Karpas-422 (cell line): ENCODE data around the gene DNASE1L3. TPM values are rescaled to one million over a fixed set of nuclear protein-coding genes. Genes with fewer than 3 reads are reported as not detected.

Experiments used
- DNase-seq: peaks from one replicate; pipeline ENCODE4 v3.0.0-alpha.2; 2015
- H2AFZ ChIP-seq: fragments of 200-600 bp; sonication (generic); 2 replicates; pipeline ENCODE4 v1.6.1; 2014; ENCODE audit warnings: antibody characterized with exemption, low read length, mixed read lengths
- H3K27ac ChIP-seq: fragments of 200-600 bp; sonication (generic); 2 replicates; pipeline ENCODE4 v1.5.1; 2014; ENCODE audit warnings: mild to moderate bottlenecking, low read length, moderate library complexity
- H3K27me3 ChIP-seq: fragments of 200-600 bp; sonication (generic); 2 replicates; pipeline ENCODE4 v1.6.1; 2014; ENCODE audit warnings: low read length, mixed read lengths
- H3K36me3 ChIP-seq: fragments of 200-600 bp; sonication (generic); 2 replicates; pipeline ENCODE4 v1.6.1; 2014; ENCODE audit warnings: low read length, mixed read lengths; ENCODE audit not compliant: insufficient read depth
- H3K4me1 ChIP-seq: fragments of 200-600 bp; sonication (generic); 2 replicates; pipeline ENCODE4 v1.6.1; 2014; ENCODE audit warnings: mild to moderate bottlenecking, low read length, mixed read lengths
- H3K4me2 ChIP-seq: fragments of 200-600 bp; sonication (generic); 2 replicates; pipeline ENCODE4 v1.6.1; 2014; ENCODE audit warnings: low read length, low read depth, mild to moderate bottlenecking; ENCODE audit not compliant: poor library complexity, severe bottlenecking
- H3K4me3 ChIP-seq: fragments of 200-600 bp; sonication (generic); 2 replicates; pipeline ENCODE4 v1.5.1; 2014; ENCODE audit warnings: mild to moderate bottlenecking, antibody characterized with exemption, low read length, mixed read lengths
- H3K79me2 ChIP-seq: fragments of 200-600 bp; sonication (generic); 2 replicates; pipeline ENCODE4 v1.6.1; 2014; ENCODE audit warnings: mild to moderate bottlenecking, low read length, mixed read lengths
- H3K9ac ChIP-seq: fragments of 200-600 bp; sonication (generic); 2 replicates; pipeline ENCODE4 v1.6.0; 2014; ENCODE audit warnings: low read length
- H3K9me2 ChIP-seq: fragments of 200-600 bp; sonication (generic), shearing (Covaris generic); replicated peaks from 2 replicates; pipeline ENCODE4 v1.6.0; 2014; ENCODE audit warnings: mild to moderate bottlenecking, low read length, moderate library complexity; ENCODE audit not compliant: insufficient read depth
- H3K9me3 ChIP-seq: fragments of 300-700, 200-600 bp; sonication (generic); 2 replicates; pipeline ENCODE4 v1.6.1; 2014; ENCODE audit warnings: low read length, mixed read lengths
- H4K20me1 ChIP-seq: fragments of 200-600 bp; sonication (generic); 2 replicates; pipeline ENCODE4 v1.6.1; 2014; ENCODE audit warnings: mild to moderate bottlenecking, antibody characterized with exemption, low read length, low read depth; ENCODE audit not compliant: insufficient read depth
- total RNA-seq: library from RNA; depleted of rRNA; stranded (reverse); fragments of >200 nt; shearing (Covaris generic); gene quantifications from 2 replicates; pipeline ENCODE4 v1.2.3, GENCODE V29; 2014; ENCODE audit warnings: low replicate concordance

DNASE1L3 gene
- total RNA-seq, 1 experiment from 2014 or later, result not detected

GRCh38 chr3:58177747-58178527 lies 32.8 kb downstream of the DNASE1L3 start:
- Histone ChIP-seq H2AFZ (peak overlapping the region; percentile 55; the same call in 1 of the 2 replicates), H3K9ac (peak overlapping the region; percentile 34), H3K36me3 (no peaks in the 10 kb centered on the region), H3K4me2 (peak overlapping the region; percentile 53), H3K27me3 (no peaks in the 10 kb centered on the region), H3K27ac (no peak overlapping the region), H3K4me3 (peak overlapping the region; percentile 46; the same call in 1 of the 2 replicates), H3K79me2 (no peaks in the 10 kb centered on the region), H3K9me2 (no peaks in the 10 kb centered on the region), H3K4me1 (peaks cover 8% of the 10 kb centered on the region), H3K9me3 (no peaks in the 10 kb centered on the region), H4K20me1 (no peaks in the 10 kb centered on the region)
- peak; percentile 93 for DNase-seq

GRCh38 chr3:58176827-58177489 lies 33.8 kb downstream of the DNASE1L3 start:
- no peak overlapping the region for H3K9ac ChIP-seq
- H3K27me3 ChIP-seq, result no peaks in the 10 kb centered on the region
- DNase-seq, result no peak
- peak overlapping the region; percentile 53 for H3K4me2 ChIP-seq
- H3K4me1 ChIP-seq, result peaks cover 8% of the 10 kb centered on the region
- no peaks in the 10 kb centered on the region for H3K36me3 ChIP-seq
- H2AFZ ChIP-seq, result no peak overlapping the region
- H3K27ac ChIP-seq, result no peak overlapping the region
- H3K9me2 ChIP-seq, result no peaks in the 10 kb centered on the region
- H3K79me2 ChIP-seq, result no peaks in the 10 kb centered on the region
- no peak overlapping the region; the same call in 1 of the 2 replicates for H3K4me3 ChIP-seq
- no peaks in the 10 kb centered on the region for H4K20me1 ChIP-seq
- no peaks in the 10 kb centered on the region for H3K9me3 ChIP-seq

GRCh38 chr3:58176185-58176530 lies 34.6 kb downstream of the DNASE1L3 start:
- Histone ChIP-seq H3K27ac (no peak overlapping the region), H3K79me2 (no peaks in the 10 kb centered on the region), H3K36me3 (no peaks in the 10 kb centered on the region), H3K9me3 (no peaks in the 10 kb centered on the region), H3K27me3 (no peaks in the 10 kb centered on the region), H2AFZ (no peak overlapping the region), H3K4me2 (no peak overlapping the region), H3K4me1 (peaks cover 8% of the 10 kb centered on the region), H3K9me2 (no peaks in the 10 kb centered on the region), H3K4me3 (no peak overlapping the region), H3K9ac (no peak overlapping the region), H4K20me1 (no peaks in the 10 kb centered on the region)
- no peak for DNase-seq

- Histone ChIP-seq H3K9ac (no peak overlapping the region), H3K27ac (no peak overlapping the region), H3K4me1 (peaks cover 8% of the 10 kb centered on the region), H2AFZ (no peak overlapping the region), H3K9me3 (no peaks in the 10 kb centered on the region), H3K27me3 (no peaks in the 10 kb centered on the region), H3K79me2 (no peaks in the 10 kb centered on the region), H4K20me1 (no peaks in the 10 kb centered on the region), H3K4me2 (no peak overlapping the region), H3K36me3 (no peaks in the 10 kb centered on the region), H3K9me2 (no peaks in the 10 kb centered on the region), H3K4me3 (no peak overlapping the region)
- DNase-seq, result no peak
These were observed 35.2 kb downstream of the DNASE1L3 start for GRCh38 chr3:58175437-58176184.

- no peaks in the 10 kb centered on the region for H3K9me3 ChIP-seq
- H3K4me2 ChIP-seq, result no peak overlapping the region
- no peaks in the 10 kb centered on the region for H3K9me2 ChIP-seq
- no peak overlapping the region for H3K4me3 ChIP-seq
- no peak overlapping the region for H3K27ac ChIP-seq
- peaks cover 8% of the 10 kb centered on the region for H3K4me1 ChIP-seq
- DNase-seq, result no peak
- H3K79me2 ChIP-seq, result no peaks in the 10 kb centered on the region
- no peak overlapping the region for H3K9ac ChIP-seq
- no peaks in the 10 kb centered on the region for H4K20me1 ChIP-seq
- H3K36me3 ChIP-seq, result no peaks in the 10 kb centered on the region
- H3K27me3 ChIP-seq, result no peaks in the 10 kb centered on the region
- H2AFZ ChIP-seq, result no peak overlapping the region
These were observed 35.7 kb downstream of the DNASE1L3 start for GRCh38 chr3:58175187-58175436.

GRCh38 chr3:58173669-58174398 lies 36.9 kb downstream of the DNASE1L3 start:
- Histone ChIP-seq H2AFZ (no peak overlapping the region), H4K20me1 (no peaks in the 10 kb centered on the region), H3K79me2 (no peaks in the 10 kb centered on the region), H3K27me3 (no peaks in the 10 kb centered on the region), H3K9ac (no peak overlapping the region), H3K4me1 (peaks cover 8% of the 10 kb centered on the region), H3K4me3 (no peak overlapping the region), H3K27ac (no peak overlapping the region), H3K4me2 (no peak overlapping the region), H3K9me2 (no peaks in the 10 kb centered on the region), H3K9me3 (no peaks in the 10 kb centered on the region), H3K36me3 (no peaks in the 10 kb centered on the region)
- DNase-seq, result peak; percentile 72

GRCh38 chr3:58173029-58173668 lies 37.6 kb downstream of the DNASE1L3 start:
- Histone ChIP-seq H3K36me3 (no peaks in the 10 kb centered on the region), H3K79me2 (no peaks in the 10 kb centered on the region), H3K27ac (no peak overlapping the region), H3K4me1 (peaks cover 8% of the 10 kb centered on the region), H2AFZ (no peak overlapping the region), H3K9me3 (no peaks in the 10 kb centered on the region), H3K9ac (no peak overlapping the region), H3K9me2 (no peaks in the 10 kb centered on the region), H4K20me1 (no peaks in the 10 kb centered on the region), H3K27me3 (no peaks in the 10 kb centered on the region), H3K4me2 (no peak overlapping the region), H3K4me3 (no peak overlapping the region)
- no peak for DNase-seq
